ENCODE measurements around the gene PAQR5.
"Not testable (repeated sequence)": the region's sequence is repeated elsewhere in the genome, so short reads cannot be mapped to it uniquely, and the experiment has no call there.

PAQR5 gene

DNA sequence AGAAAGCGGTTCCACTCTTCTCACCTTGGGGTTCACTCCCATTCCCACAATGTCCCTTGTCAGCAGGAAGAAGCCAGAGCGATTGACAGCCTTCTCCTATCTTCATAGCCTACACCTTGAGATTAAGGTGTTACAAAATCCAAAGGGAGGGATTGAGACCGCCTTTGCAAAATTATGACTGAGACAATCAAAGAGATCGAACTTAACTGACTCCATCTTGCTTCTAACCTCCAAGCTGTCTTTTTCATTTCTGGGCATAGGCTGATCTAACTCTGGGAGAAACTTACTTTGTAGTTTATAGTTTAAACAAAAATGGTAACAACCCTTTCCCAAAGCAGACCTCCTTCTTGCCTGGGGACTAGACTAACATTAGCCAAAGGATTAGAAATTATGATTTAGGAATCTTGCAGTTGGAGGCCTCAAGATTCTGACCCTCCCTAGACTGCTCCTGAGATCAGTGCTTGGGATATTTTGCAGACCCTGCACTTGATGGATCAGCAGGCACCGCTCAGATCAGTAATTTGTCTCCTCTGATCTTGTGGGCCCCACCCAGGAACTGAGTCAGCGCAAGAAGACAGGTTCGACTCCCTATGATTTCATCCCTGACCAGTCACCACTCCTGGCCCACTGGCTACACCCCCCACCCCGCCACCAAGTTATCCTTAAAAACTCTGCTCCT lies 40.0 kb downstream of the PAQR5 start:
- H3K9me3 ChIP-seq (ENCODE audit: insufficient read depth, low read depth, low read length), result peaks cover 5% of the 10 kb centered on the region; the same call in 1 of the 2 replicates
- H3K36me3 ChIP-seq (ENCODE audit: insufficient read depth, low read length), result no peaks in the 10 kb centered on the region
- H3K27ac ChIP-seq (ENCODE audit: low read depth, low read length), result no peak overlapping the region
- no peaks in the 10 kb centered on the region for H3K27me3 ChIP-seq (ENCODE audit: insufficient read depth, low read length)
- H3K9ac ChIP-seq (ENCODE audit: low read depth, low read length), result no peak overlapping the region
- peaks cover 15% of the 10 kb centered on the region for H3K4me1 ChIP-seq (ENCODE audit: insufficient read depth, low read length)
- no peak overlapping the region for H3K4me3 ChIP-seq (ENCODE audit: low read length)
- WGBS, result 86% methylated on average over 7 of the region's 8 CpGs

DNA sequence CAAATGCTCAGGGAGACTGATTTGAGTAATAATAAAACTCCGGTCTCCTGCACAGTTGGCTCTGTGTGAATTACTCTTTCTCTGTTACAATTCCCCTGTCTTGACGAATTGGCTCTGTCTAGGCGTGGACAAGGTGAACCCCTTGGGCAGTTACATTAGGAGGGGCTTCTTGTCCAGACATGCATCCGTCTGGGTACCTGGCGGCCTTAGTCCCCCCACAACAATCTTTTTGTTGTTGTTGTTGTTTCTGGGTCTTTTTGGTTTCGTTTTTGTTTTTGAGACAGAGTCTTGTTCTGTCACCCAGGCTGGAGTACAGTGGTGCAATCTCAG lies 40.5 kb downstream of the PAQR5 start:
- H3K27me3 ChIP-seq (ENCODE audit: insufficient read depth, low read length); H3K9me3 ChIP-seq (ENCODE audit: insufficient read depth, low read depth, low read length); H3K4me3 ChIP-seq (ENCODE audit: low read length); H3K36me3 ChIP-seq (ENCODE audit: insufficient read depth, low read length); H3K27ac ChIP-seq (ENCODE audit: low read depth, low read length); H3K9ac ChIP-seq (ENCODE audit: low read depth, low read length): not testable (repeated sequence)
- WGBS, result 95% methylated on average over 6 of the region's 6 CpGs
- peaks cover 19% of the 10 kb centered on the region for H3K4me1 ChIP-seq (ENCODE audit: insufficient read depth, low read length)

DNA sequence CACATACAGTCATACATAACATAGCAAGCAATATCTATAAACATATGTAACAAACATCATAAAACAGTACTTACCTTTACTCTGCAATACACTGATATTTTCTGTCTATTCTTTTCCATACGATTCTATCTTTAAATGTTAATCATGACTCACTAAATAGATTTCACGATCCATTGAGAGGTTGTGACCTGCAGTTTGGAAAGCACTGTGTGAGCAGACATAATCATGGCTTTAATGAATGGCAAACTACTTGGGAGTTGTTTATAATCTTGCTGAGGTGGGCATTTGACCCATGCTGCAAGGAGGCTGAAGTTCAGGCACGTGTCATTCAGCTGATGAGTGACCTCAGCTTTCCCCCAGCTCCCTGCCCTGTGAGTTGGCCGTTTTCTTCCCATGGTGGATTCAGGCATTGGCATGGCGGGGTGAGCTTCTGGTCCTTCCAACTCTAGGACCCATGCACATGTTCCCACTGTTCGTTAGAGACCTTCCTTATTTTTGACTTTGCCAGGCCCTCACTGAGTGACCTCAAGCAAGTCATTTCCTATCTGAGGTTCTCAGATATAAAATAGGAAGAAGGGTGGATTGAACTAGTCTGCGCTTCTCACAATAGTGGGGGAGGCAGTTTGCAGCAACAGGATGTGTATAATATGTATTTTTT lies 41.7 kb downstream of the PAQR5 start:
- Histone ChIP-seq H3K4me1 (ENCODE audit: insufficient read depth, low read length) (peaks cover 23% of the 10 kb centered on the region), H3K36me3 (ENCODE audit: insufficient read depth, low read length) (no peaks in the 10 kb centered on the region), H3K9me3 (ENCODE audit: insufficient read depth, low read depth, low read length) (peaks cover 5% of the 10 kb centered on the region; the same call in 1 of the 2 replicates), H3K4me3 (ENCODE audit: low read length) (no peak overlapping the region), H3K9ac (ENCODE audit: low read depth, low read length) (no peak overlapping the region), H3K27me3 (ENCODE audit: insufficient read depth, low read length) (no peaks in the 10 kb centered on the region), H3K27ac (ENCODE audit: low read depth, low read length) (no peak overlapping the region)
- 91% methylated on average over 7 of the region's 7 CpGs for WGBS

DNA sequence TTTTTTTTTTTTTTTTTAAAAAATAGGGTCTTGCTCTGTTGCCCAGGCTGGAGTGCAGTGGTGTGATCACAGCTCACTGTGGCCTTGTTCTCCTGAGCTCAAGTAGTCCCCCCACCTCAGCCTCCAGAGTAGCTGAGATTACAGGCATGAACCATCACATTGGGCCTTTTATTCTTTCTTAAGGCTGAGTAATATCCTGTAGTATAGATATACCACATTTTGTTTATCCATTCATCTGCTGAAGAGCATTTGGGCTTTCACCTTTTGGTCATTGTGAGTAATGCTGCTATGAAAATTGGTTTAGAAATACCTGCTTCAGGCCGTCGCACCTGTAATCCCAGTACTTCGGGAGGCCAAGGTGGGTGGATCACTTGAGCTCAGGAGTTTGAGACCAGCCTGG lies 42.6 kb downstream of the PAQR5 start:
- Histone ChIP-seq H3K27ac (ENCODE audit: low read depth, low read length) (no peak overlapping the region), H3K4me3 (ENCODE audit: low read length) (no peak overlapping the region), H3K27me3 (ENCODE audit: insufficient read depth, low read length) (no peaks in the 10 kb centered on the region), H3K9me3 (ENCODE audit: insufficient read depth, low read depth, low read length) (peaks cover 5% of the 10 kb centered on the region; the same call in 1 of the 2 replicates), H3K4me1 (ENCODE audit: insufficient read depth, low read length) (peaks cover 23% of the 10 kb centered on the region), H3K36me3 (ENCODE audit: insufficient read depth, low read length) (no peaks in the 10 kb centered on the region), H3K9ac (ENCODE audit: low read depth, low read length) (no peak overlapping the region)
- 100% methylated on average over 3 of the region's 3 CpGs for WGBS

- no peak overlapping the region; the same call in 1 of the 2 replicates for H3K9ac ChIP-seq (ENCODE audit: low read depth, low read length)
- H3K4me3 ChIP-seq (ENCODE audit: low read length), result no peak overlapping the region
- WGBS, result 60% methylated on average over 3 of the region's 3 CpGs
- peak overlapping the region; percentile 73; the same call in 1 of the 2 replicates for H3K27ac ChIP-seq (ENCODE audit: low read depth, low read length)
- no peaks in the 10 kb centered on the region for H3K36me3 ChIP-seq (ENCODE audit: insufficient read depth, low read length)
- peaks cover 23% of the 10 kb centered on the region for H3K4me1 ChIP-seq (ENCODE audit: insufficient read depth, low read length)
- H3K9me3 ChIP-seq (ENCODE audit: insufficient read depth, low read depth, low read length), result no peaks in the 10 kb centered on the region
- H3K27me3 ChIP-seq (ENCODE audit: insufficient read depth, low read length), result no peaks in the 10 kb centered on the region
These were observed 43.9 kb downstream of the PAQR5 start for GRCh38 chr15:69342460-69343076.

DNA sequence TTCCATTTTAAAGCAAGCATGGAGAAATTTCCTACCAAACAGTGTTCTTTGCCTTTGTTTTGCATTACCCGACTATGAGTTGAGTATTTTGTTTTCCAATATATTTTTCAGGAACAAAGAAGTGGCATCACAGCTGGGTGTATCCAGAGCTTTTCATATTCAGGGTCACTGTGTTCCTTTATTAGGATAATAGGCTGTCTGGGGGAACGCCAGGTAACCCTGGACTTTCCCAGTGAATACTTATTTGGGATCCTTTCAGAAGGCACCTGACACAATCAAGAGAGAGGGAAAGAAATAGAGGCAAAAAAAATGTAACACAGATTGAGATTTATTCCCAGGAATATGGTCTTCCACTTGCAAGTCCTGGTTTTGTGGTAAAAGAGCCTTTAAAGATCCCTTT lies 44.4 kb downstream of the PAQR5 start:
- no peak overlapping the region; the same call in 1 of the 2 replicates for H3K9ac ChIP-seq (ENCODE audit: low read depth, low read length)
- no peaks in the 10 kb centered on the region for H3K27me3 ChIP-seq (ENCODE audit: insufficient read depth, low read length)
- WGBS, result 0% methylated on average over 1 of the region's 2 CpGs
- H3K27ac ChIP-seq (ENCODE audit: low read depth, low read length), result peak overlapping the region; percentile 73; the same call in 1 of the 2 replicates
- no peaks in the 10 kb centered on the region for H3K9me3 ChIP-seq (ENCODE audit: insufficient read depth, low read depth, low read length)
- H3K4me3 ChIP-seq (ENCODE audit: low read length), result no peak overlapping the region
- H3K4me1 ChIP-seq (ENCODE audit: insufficient read depth, low read length), result peaks cover 23% of the 10 kb centered on the region
- no peaks in the 10 kb centered on the region for H3K36me3 ChIP-seq (ENCODE audit: insufficient read depth, low read length)

DNA sequence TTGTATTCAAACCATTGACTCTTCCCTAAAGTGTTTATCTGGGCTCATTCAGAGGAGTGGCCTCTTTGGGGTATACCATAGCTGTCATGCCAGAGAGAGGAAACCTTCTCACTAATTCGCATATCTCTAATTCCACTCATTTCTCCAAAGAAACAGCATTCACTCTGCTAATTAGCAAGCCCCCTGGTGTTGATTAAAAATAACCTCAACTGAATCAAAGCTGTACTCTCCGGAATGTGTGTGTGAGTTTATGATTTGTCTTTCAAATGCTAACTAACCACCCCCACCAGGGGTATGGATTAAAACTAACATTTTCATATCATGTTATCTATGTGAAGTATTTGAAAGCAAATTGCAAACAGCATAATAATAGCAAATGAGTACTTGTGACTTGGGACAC lies 45.5 kb downstream of the PAQR5 start:
- Histone ChIP-seq H3K9me3 (ENCODE audit: insufficient read depth, low read depth, low read length) (no peaks in the 10 kb centered on the region), H3K36me3 (ENCODE audit: insufficient read depth, low read length) (no peaks in the 10 kb centered on the region), H3K27me3 (ENCODE audit: insufficient read depth, low read length) (no peaks in the 10 kb centered on the region), H3K4me3 (ENCODE audit: low read length) (no peak overlapping the region), H3K4me1 (ENCODE audit: insufficient read depth, low read length) (peaks cover 23% of the 10 kb centered on the region), H3K9ac (ENCODE audit: low read depth, low read length) (no peak overlapping the region), H3K27ac (ENCODE audit: low read depth, low read length) (no peak overlapping the region)
- WGBS, result 79% methylated on average over 1 of the region's 2 CpGs

DNA sequence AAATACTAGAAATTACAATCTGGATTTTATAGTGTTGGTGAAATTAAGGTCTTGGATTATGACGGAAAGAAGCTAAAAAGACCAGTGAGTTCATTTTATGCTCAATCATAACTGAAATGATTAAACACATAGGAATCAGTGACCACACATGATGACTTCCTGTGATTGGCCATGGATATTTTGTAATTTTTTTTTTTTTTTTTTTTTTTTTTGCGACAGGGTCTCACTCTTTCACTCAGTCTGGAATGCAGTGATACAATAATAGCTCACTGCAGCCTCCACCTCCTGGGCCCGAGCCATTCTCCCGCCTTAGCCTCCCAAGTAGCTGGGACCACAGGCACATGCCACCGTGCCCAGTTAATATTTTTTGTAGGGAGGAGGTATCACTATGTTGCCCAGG lies 47.4 kb downstream of the PAQR5 start:
- no peaks in the 10 kb centered on the region for H3K9me3 ChIP-seq (ENCODE audit: insufficient read depth, low read depth, low read length)
- H3K4me1 ChIP-seq (ENCODE audit: insufficient read depth, low read length), result peaks cover 23% of the 10 kb centered on the region
- no peak overlapping the region for H3K27ac ChIP-seq (ENCODE audit: low read depth, low read length)
- 98% methylated on average over 5 of the region's 5 CpGs for WGBS
- no peaks in the 10 kb centered on the region for H3K36me3 ChIP-seq (ENCODE audit: insufficient read depth, low read length)
- H3K27me3 ChIP-seq (ENCODE audit: insufficient read depth, low read length), result no peaks in the 10 kb centered on the region
- H3K9ac ChIP-seq (ENCODE audit: low read depth, low read length), result no peak overlapping the region
- no peak overlapping the region for H3K4me3 ChIP-seq (ENCODE audit: low read length)

DNA sequence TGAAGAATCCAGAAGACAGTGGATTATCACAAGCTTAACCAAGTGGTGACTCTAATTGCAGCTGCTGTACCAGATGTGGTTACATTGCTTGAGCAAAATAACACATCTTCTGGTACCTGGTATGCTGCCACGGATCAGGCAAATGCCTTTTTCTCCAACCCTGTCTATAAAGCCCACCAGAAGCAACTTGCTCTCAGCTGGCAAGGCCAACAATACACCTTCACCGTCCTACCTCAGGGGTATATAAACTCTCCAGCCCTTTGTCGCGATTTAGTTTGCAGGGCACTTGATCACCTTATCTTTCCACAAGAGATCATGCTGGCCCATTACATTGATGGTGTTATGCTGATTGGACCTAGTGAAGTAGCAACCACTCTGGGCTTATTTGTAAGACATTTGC lies 52.6 kb downstream of the PAQR5 start:
- WGBS, result 94% methylated on average over 4 of the region's 4 CpGs
- Histone ChIP-seq H3K9ac (ENCODE audit: low read depth, low read length) (no peak overlapping the region), H3K27ac (ENCODE audit: low read depth, low read length) (no peak overlapping the region), H3K4me3 (ENCODE audit: low read length) (no peak overlapping the region), H3K27me3 (ENCODE audit: insufficient read depth, low read length) (no peaks in the 10 kb centered on the region), H3K9me3 (ENCODE audit: insufficient read depth, low read depth, low read length) (no peaks in the 10 kb centered on the region), H3K36me3 (ENCODE audit: insufficient read depth, low read length) (no peaks in the 10 kb centered on the region), H3K4me1 (ENCODE audit: insufficient read depth, low read length) (no peaks in the 10 kb centered on the region)

DNA sequence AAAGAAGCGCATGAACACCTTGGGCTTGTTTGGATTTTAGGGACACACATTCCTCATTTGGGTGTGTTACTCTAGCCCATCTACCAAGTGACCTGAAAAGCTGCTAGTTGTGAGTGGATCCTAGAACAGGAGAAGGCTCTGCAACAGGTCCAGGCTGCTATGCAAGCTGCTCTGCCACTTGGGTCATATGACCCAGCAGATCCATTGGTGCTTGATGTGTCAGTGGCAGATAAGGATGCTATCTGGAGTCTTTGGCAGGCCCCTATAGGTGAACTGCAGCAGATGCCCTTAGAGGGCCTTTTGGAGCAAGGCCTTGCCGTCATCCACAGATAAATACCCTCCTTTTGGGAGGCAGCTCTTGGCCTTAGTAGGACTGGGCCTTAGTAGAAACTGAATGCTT lies 53.2 kb downstream of the PAQR5 start:
- no peaks in the 10 kb centered on the region for H3K36me3 ChIP-seq (ENCODE audit: insufficient read depth, low read length)
- no peak overlapping the region for H3K27ac ChIP-seq (ENCODE audit: low read depth, low read length)
- H3K4me3 ChIP-seq (ENCODE audit: low read length), result no peak overlapping the region
- no peaks in the 10 kb centered on the region for H3K4me1 ChIP-seq (ENCODE audit: insufficient read depth, low read length)
- H3K9ac ChIP-seq (ENCODE audit: low read depth, low read length), result no peak overlapping the region
- no peaks in the 10 kb centered on the region for H3K9me3 ChIP-seq (ENCODE audit: insufficient read depth, low read depth, low read length)
- WGBS, result 96% methylated on average over 2 of the region's 2 CpGs
- no peaks in the 10 kb centered on the region for H3K27me3 ChIP-seq (ENCODE audit: insufficient read depth, low read length)
